WTC11 (cell line): ENCODE data around the gene BCAS1. TPM values are rescaled to one million over a fixed set of nuclear protein-coding genes. Genes with fewer than 3 reads are reported as not detected.

Source experiments
- ATAC-seq: fragments of 200-7000 bp; cut with Tn5 transposase; 2 replicates; pipeline ENCODE4 v1.10.0; 2021; ENCODE audit warnings: mild to moderate bottlenecking, moderate library complexity
- CTCF ChIA-PET: fragments of 300-600 bp; sonication (Branson Sonifier 250); formaldehyde crosslinking; loops from one replicate; lab custom pipeline; 2021; ENCODE audit warnings: antibody characterized with exemption; lab: Charles Lee
- POLR2A ChIA-PET: fragments of 350-600 bp; sonication (Branson Sonifier 250); formaldehyde crosslinking; loops from one replicate; lab custom pipeline; 2021; ENCODE audit warnings: antibody characterized with exemption; lab: Charles Lee
- DNase-seq: peaks from one replicate; pipeline ENCODE4 v3.0.0; 2021; ENCODE audit warnings: low spot score
- H3K27ac Mint-ChIP-seq: 2 replicates; pipeline ENCODE4 v1.8.0; 2021; ENCODE audit warnings: mixed read lengths
- H3K27me3 Mint-ChIP-seq: 2 replicates; pipeline ENCODE4 v1.8.0; 2021; ENCODE audit warnings: low read depth, mild to moderate bottlenecking, moderate library complexity, mixed read lengths
- H3K36me3 Mint-ChIP-seq: 2 replicates; pipeline ENCODE4 v1.8.0; 2021; ENCODE audit warnings: mixed read lengths
- H3K4me1 Mint-ChIP-seq: 2 replicates; pipeline ENCODE4 v1.8.0; 2022; ENCODE audit warnings: mixed read lengths
- H3K4me3 Mint-ChIP-seq: 2 replicates; pipeline ENCODE4 v1.8.0; 2021; ENCODE audit warnings: mild to moderate bottlenecking, moderate library complexity, mixed read lengths
- H3K9me3 Mint-ChIP-seq: 2 replicates; pipeline ENCODE4 v1.8.0; 2021; ENCODE audit warnings: mixed read lengths
- AFF4 ChIP-seq: sonication (generic); formaldehyde crosslinking; IDR thresholded peaks from 2 replicates; pipeline ENCODE4 v1.8.1; 2023; ENCODE audit warnings: mild to moderate bottlenecking, missing genetic modification reagents, borderline replicate concordance
- ATF6 ChIP-seq: sonication (generic); formaldehyde crosslinking; IDR thresholded peaks from 2 replicates; pipeline ENCODE4 v1.8.1; 2023; ENCODE audit warnings: mild to moderate bottlenecking, missing genetic modification reagents
- CBFB ChIP-seq: sonication (generic); formaldehyde crosslinking; IDR thresholded peaks from 2 replicates; pipeline ENCODE4 v1.8.1; 2022; ENCODE audit warnings: mild to moderate bottlenecking, low read depth, missing genetic modification reagents
- CREB1 ChIP-seq: sonication (generic); formaldehyde crosslinking; IDR thresholded peaks from 2 replicates; pipeline ENCODE4 v1.8.0; 2023; ENCODE audit warnings: mild to moderate bottlenecking, missing genetic modification reagents
- E2F5 ChIP-seq: sonication (generic); formaldehyde crosslinking; IDR thresholded peaks from 2 replicates; pipeline ENCODE4 v1.8.1; 2022; ENCODE audit warnings: mild to moderate bottlenecking, moderate library complexity, missing genetic modification reagents
- ELF4 ChIP-seq: sonication (generic); formaldehyde crosslinking; IDR thresholded peaks from 2 replicates; pipeline ENCODE4 v1.8.1; 2022; ENCODE audit warnings: low read depth, mild to moderate bottlenecking, moderate library complexity, missing genetic modification reagents
- FOXJ3 ChIP-seq: sonication (generic); formaldehyde crosslinking; IDR thresholded peaks from 2 replicates; pipeline ENCODE4 v1.9.0; 2021; ENCODE audit warnings: missing genetic modification reagents, mild to moderate bottlenecking, borderline replicate concordance
- FOXP4 ChIP-seq: sonication (generic); formaldehyde crosslinking; IDR thresholded peaks from 2 replicates; pipeline ENCODE4 v1.8.0; 2022; ENCODE audit warnings: mild to moderate bottlenecking, missing genetic modification reagents
- GABPB1 ChIP-seq: sonication (generic); formaldehyde crosslinking; IDR thresholded peaks from 2 replicates; pipeline ENCODE4 v1.8.1; 2023; ENCODE audit warnings: mild to moderate bottlenecking, missing genetic modification reagents
- JAZF1 ChIP-seq: fragments of 250-450 bp; sonication (Bioruptor Pico); IDR thresholded peaks from 2 replicates; pipeline ENCODE4 v1.9.0; 2021; ENCODE audit warnings: moderate library complexity, mild to moderate bottlenecking, inconsistent platforms
- MAX ChIP-seq: sonication (generic); formaldehyde crosslinking; IDR thresholded peaks from 2 replicates; pipeline ENCODE4 v1.8.0; 2022; ENCODE audit warnings: mild to moderate bottlenecking, missing genetic modification reagents
- NR3C1 ChIP-seq: sonication (generic); formaldehyde crosslinking; conservative IDR thresholded peaks from 2 replicates; pipeline ENCODE4 v1.8.1; 2023; ENCODE audit warnings: low read depth, mild to moderate bottlenecking, missing genetic modification reagents
- PRRX2 ChIP-seq: fragments of 250-450 bp; sonication (Bioruptor Pico); IDR thresholded peaks from 2 replicates; pipeline ENCODE4 v1.8.0; 2021; ENCODE audit warnings: mild to moderate bottlenecking
- SMAD4 ChIP-seq: sonication (generic); formaldehyde crosslinking; IDR thresholded peaks from 2 replicates; pipeline ENCODE4 v1.8.0; 2022; ENCODE audit warnings: mild to moderate bottlenecking, missing genetic modification reagents
- SP1 ChIP-seq: sonication (generic); formaldehyde crosslinking; conservative IDR thresholded peaks from 2 replicates; pipeline ENCODE4 v1.8.1; 2022; ENCODE audit warnings: missing genetic modification reagents
- TEAD4 ChIP-seq: sonication (generic); formaldehyde crosslinking; IDR thresholded peaks from 2 replicates; pipeline ENCODE4 v1.8.0; 2022; ENCODE audit warnings: mild to moderate bottlenecking, missing genetic modification reagents
- ZNF263 ChIP-seq: sonication (generic); formaldehyde crosslinking; IDR thresholded peaks from 2 replicates; pipeline ENCODE4 v1.8.1; 2022; ENCODE audit warnings: low read depth, mild to moderate bottlenecking, moderate library complexity, missing genetic modification reagents
- ZNF396 ChIP-seq: fragments of 250-450 bp; sonication (Bioruptor Pico); IDR thresholded peaks from 2 replicates; pipeline ENCODE4 v1.8.0; 2021; ENCODE audit warnings: mild to moderate bottlenecking, moderate library complexity, borderline replicate concordance
- ZNF423 ChIP-seq: fragments of 250-450 bp; sonication (Bioruptor Pico); IDR thresholded peaks from 2 replicates; pipeline ENCODE4 v2.1.2; 2022; ENCODE audit warnings: mild to moderate bottlenecking, moderate library complexity
- total RNA-seq: library from RNA; stranded (reverse); gene quantifications from 3 replicates; pipeline ENCODE4 v1.2.3, GENCODE V29; 2021

Gene BCAS1
- total RNA-seq, 1 experiment from 2014 or later = 0.11 TPM

- no peak for TF ChIP-seq CREB1
- TF ChIP-seq GABPB1 (CRISPR knock-in tag) = no peak
Measured at GRCh38 chr20:54073288-54073687, 2.9 kb upstream of the BCAS1 start (continued).

- H3K4me3 Mint-ChIP-seq = no peak overlapping the region
- DNase-seq = no peak
- H3K4me1 Mint-ChIP-seq = peaks cover 36% of the 10 kb centered on the region
- no peaks in the 10 kb centered on the region for H3K36me3 Mint-ChIP-seq
- peak; percentile 14 for ATAC-seq
- no peaks in the 10 kb centered on the region for H3K27me3 Mint-ChIP-seq
- no peaks in the 10 kb centered on the region for H3K9me3 Mint-ChIP-seq
- no peak overlapping the region for H3K27ac Mint-ChIP-seq
- CTCF ChIA-PET = interaction anchor here (0.9 to 1.3 kb wide), 4 partner anchors 28 to 657 kb away, joined by 3 to 5 read pairs (median 4); no protein-coding TSS in a partner anchor
- TF ChIP-seq ELF4 = no peak
- no peak for TF ChIP-seq JAZF1 (CRISPR knock-in tag)
- TF ChIP-seq NR3C1 = no peak
- TF ChIP-seq ZNF263 (CRISPR knock-in tag) = no peak
- TF ChIP-seq ZNF423 (CRISPR knock-in tag) = 0 out of 2 replicates have a peak, but pooled peaks have one; percentile 32
- POLR2A ChIA-PET = no interaction called here
Measured at GRCh38 chr20:54069501-54069971, 858 bp downstream of the BCAS1 start.

- Mint-ChIP-seq H3K27me3 (no peaks in the 10 kb centered on the region), H3K4me3 (no peak overlapping the region), H3K36me3 (no peaks in the 10 kb centered on the region), H3K4me1 (peaks cover 36% of the 10 kb centered on the region), H3K9me3 (no peaks in the 10 kb centered on the region), H3K27ac (no peak overlapping the region)
- POLR2A ChIA-PET = no interaction called here
- DNase-seq (no peak), ATAC-seq (peak; percentile 21; the same call in 1 of the 2 replicates)
- TF ChIP-seq MAX (CRISPR knock-in tag) (no peak), E2F5 (CRISPR knock-in tag) (no peak), PRRX2 (CRISPR knock-in tag) (no peak), CBFB (CRISPR knock-in tag) (no peak), SMAD4 (CRISPR knock-in tag) (no peak), FOXJ3 (CRISPR knock-in tag) (no peak), ZNF396 (CRISPR knock-in tag) (no peak), SP1 (no peak), TEAD4 (CRISPR knock-in tag) (no peak), AFF4 (CRISPR knock-in tag) (no peak), ATF6 (no peak), FOXP4 (no peak)
- CTCF ChIA-PET = interaction anchor here (0.9 to 1.3 kb wide), 4 partner anchors 29 to 656 kb away, joined by 3 to 5 read pairs (median 4); no protein-coding TSS in a partner anchor
Measured at GRCh38 chr20:54068966-54069365, 1.4 kb downstream of the BCAS1 start.
